GM18858 (cell line): ENCODE data around the gene SLC28A2.

Source experiments
- ATAC-seq: cut with Tn5 transposase; IDR thresholded peaks from one replicate; pipeline ENCODE4 v1.9.1; 2021; ENCODE audit not compliant: unreplicated experiment

Gene SLC28A2

GRCh38 chr15:45320581-45321205, 68.7 kb downstream of the SLC28A2 start:
- no peak for ATAC-seq

GRCh38 chr15:45326280-45326679, 74.2 kb downstream of the SLC28A2 start:
- no peak for ATAC-seq

GRCh38 chr15:45326741-45327140, 74.7 kb downstream of the SLC28A2 start:
- no peak for ATAC-seq
